ENCODE measurements around the gene TXNDC5.

GRCh38 chr6:7887278-7887991 is 23.2 kb downstream of the TXNDC5 start:
- TF ChIP-seq, protein P1, sequence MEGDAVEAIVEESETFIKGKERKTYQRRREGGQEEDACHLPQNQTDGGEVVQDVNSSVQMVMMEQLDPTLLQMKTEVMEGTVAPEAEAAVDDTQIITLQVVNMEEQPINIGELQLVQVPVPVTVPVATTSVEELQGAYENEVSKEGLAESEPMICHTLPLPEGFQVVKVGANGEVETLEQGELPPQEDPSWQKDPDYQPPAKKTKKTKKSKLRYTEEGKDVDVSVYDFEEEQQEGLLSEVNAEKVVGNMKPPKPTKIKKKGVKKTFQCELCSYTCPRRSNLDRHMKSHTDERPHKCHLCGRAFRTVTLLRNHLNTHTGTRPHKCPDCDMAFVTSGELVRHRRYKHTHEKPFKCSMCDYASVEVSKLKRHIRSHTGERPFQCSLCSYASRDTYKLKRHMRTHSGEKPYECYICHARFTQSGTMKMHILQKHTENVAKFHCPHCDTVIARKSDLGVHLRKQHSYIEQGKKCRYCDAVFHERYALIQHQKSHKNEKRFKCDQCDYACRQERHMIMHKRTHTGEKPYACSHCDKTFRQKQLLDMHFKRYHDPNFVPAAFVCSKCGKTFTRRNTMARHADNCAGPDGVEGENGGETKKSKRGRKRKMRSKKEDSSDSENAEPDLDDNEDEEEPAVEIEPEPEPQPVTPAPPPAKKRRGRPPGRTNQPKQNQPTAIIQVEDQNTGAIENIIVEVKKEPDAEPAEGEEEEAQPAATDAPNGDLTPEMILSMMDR (IDR thresholded peaks at IDR 0.05) = no peak
- TF ChIP-seq POLR2A (IDR thresholded peaks at IDR 0.05) (no peak), EP300 (IDR thresholded peaks at IDR 0.05) (no peak)
